A549 (cell line): ENCODE data around the gene PHF21B. TPM values are rescaled to one million over a fixed set of nuclear protein-coding genes. Genes with fewer than 3 reads are reported as not detected.

Source experiments
- ATAC-seq, 2 experiments: fragments of 200-7000 bp in 1 of 2; fragments of >200 bp in 1 of 2; cut with Nextera tagmentation in 1 of 2; cut with Tn5 transposase in 1 of 2; 3 replicates each; pipeline versions ENCODE4 v1.8.0 to v1.9.1; 2018 to 2020; ENCODE audit warnings: mild to moderate bottlenecking in 1 of 2, moderate library complexity in 1 of 2
- CTCF ChIA-PET: fragments of 300-600 bp; sonication (Branson Sonifier 250); formaldehyde crosslinking; extraction: SDS; loops from one replicate; lab custom pipeline; 2021; ENCODE audit warnings: antibody characterized with exemption, inconsistent platforms; lab: Yijun Ruan, JAX
- POLR2A ChIA-PET: fragments of 350-600 bp; formaldehyde crosslinking; extraction: SDS; loops from one replicate; lab custom pipeline; 2021; ENCODE audit warnings: antibody characterized with exemption, inconsistent platforms; lab: Yijun Ruan, JAX
- DNase-seq, 2 experiments: peaks; one replicate each; pipeline versions ENCODE4 v3.0.0 to v3.0.0-alpha.2; 2011 to 2016; ENCODE audit warnings: low read depth in 1 of 2, low spot score in 1 of 2
- FAIRE-seq: peaks from 2 replicates; lab custom pipeline; 2011; peaks lifted over from hg19 to GRCh38; lab: Jason Lieb, UNC
- H3K27ac ChIP-seq, 2 experiments: fragments of >200 bp; sonication (Bioruptor Twin); formaldehyde crosslinking; 3 replicates each; pipeline ENCODE4 v1.5.1; 2016 to 2017
- H3K4me1 ChIP-seq: fragments of >200 bp; sonication (Bioruptor Twin); formaldehyde crosslinking; 3 replicates; pipeline ENCODE4 v1.6.1; 2016
- H3K4me2 ChIP-seq: fragments of >200 bp; sonication (Bioruptor Twin); formaldehyde crosslinking; 3 replicates; pipeline ENCODE4 v1.6.1; 2016
- H3K4me3 ChIP-seq: fragments of >200 bp; sonication (Bioruptor Twin); formaldehyde crosslinking; 3 replicates; pipeline ENCODE4 v1.5.1; 2016
- H3K9me3 ChIP-seq: fragments of >200 bp; sonication (Bioruptor Twin); formaldehyde crosslinking; 3 replicates; pipeline ENCODE4 v1.6.1; 2016
- BHLHE40 ChIP-seq: IDR thresholded peaks from 2 replicates; pipeline ENCODE4 v1.6.1; 2012; ENCODE audit warnings: low read depth, low read length, inconsistent platforms
- HES2 ChIP-seq: fragments of >200 bp; sonication (Bioruptor Twin); formaldehyde crosslinking; IDR thresholded peaks from 2 replicates; pipeline ENCODE4 v1.6.1; 2016
- HMGXB4 ChIP-seq: fragments of 250-450 bp; sonication (Bioruptor Pico); IDR thresholded peaks from 2 replicates; pipeline ENCODE4 v1.5.0; 2021; ENCODE audit warnings: mild to moderate bottlenecking, moderate library complexity, borderline replicate concordance
- HOXA7 ChIP-seq: fragments of 250-450 bp; sonication (Bioruptor Pico); IDR thresholded peaks from 2 replicates; pipeline ENCODE4 v1.5.0; 2020; ENCODE audit warnings: mild to moderate bottlenecking, moderate library complexity
- HOXB13 ChIP-seq: fragments of 250-450 bp; sonication (Bioruptor Pico); IDR thresholded peaks from 2 replicates; pipeline ENCODE4 v1.5.0; 2020; ENCODE audit warnings: low read depth, mild to moderate bottlenecking, moderate library complexity
- MAX ChIP-seq: IDR thresholded peaks from 2 replicates; pipeline ENCODE4 v1.6.1; 2012
- NR3C1 ChIP-seq: fragments of >200 bp; sonication (Bioruptor Twin); formaldehyde crosslinking; IDR thresholded peaks from 3 replicates; pipeline ENCODE4 v1.6.1; 2017
- PHF8 ChIP-seq: fragments of 200-600 bp; sonication (generic); IDR thresholded peaks from 2 replicates; pipeline ENCODE4 v1.6.1; 2016; ENCODE audit warnings: low read depth, mild to moderate bottlenecking, antibody characterized with exemption, moderate library complexity, borderline replicate concordance
- RARB ChIP-seq: fragments of 250-450 bp; sonication (Bioruptor Pico); IDR thresholded peaks from 2 replicates; pipeline ENCODE4 v1.8.0; 2021; ENCODE audit warnings: mild to moderate bottlenecking, moderate library complexity
- RCOR1 ChIP-seq: fragments of 150-350 bp; IDR thresholded peaks from 2 replicates; pipeline ENCODE4 v1.6.1; 2014; ENCODE audit warnings: antibody characterized with exemption, low read length, low read depth
- REST ChIP-seq: fragments of 200-600 bp; sonication (generic); IDR thresholded peaks from 2 replicates; pipeline ENCODE4 v1.6.1; 2016; ENCODE audit warnings: antibody characterized with exemption, mild to moderate bottlenecking, moderate library complexity
- SMC3 ChIP-seq: fragments of >200 bp; sonication (Bioruptor Twin); formaldehyde crosslinking; IDR thresholded peaks from 3 replicates; pipeline ENCODE4 v1.6.1; 2018; ENCODE audit warnings: inconsistent platforms
- SREBF2 ChIP-seq: fragments of 450-650 bp; IDR thresholded peaks from 2 replicates; pipeline ENCODE4 v1.6.1; 2014; ENCODE audit warnings: mild to moderate bottlenecking, moderate library complexity
- TP53 ChIP-seq: fragments of 250-450 bp; sonication (Bioruptor Pico); IDR thresholded peaks from 2 replicates; pipeline ENCODE4 v1.5.0; 2021; ENCODE audit warnings: mild to moderate bottlenecking, moderate library complexity
- ZC3H11A ChIP-seq: fragments of 450-650 bp; IDR thresholded peaks from 2 replicates; pipeline ENCODE4 v1.6.1; 2014; ENCODE audit warnings: antibody characterized with exemption, mild to moderate bottlenecking
- WGBS: methylation state at CpG from one replicate; pipeline ENCODE4 v1.1.6; 2017; ENCODE audit errors: missing lambda C conversion rate; 5-methylcytosine and 5-hydroxymethylcytosine counted together
- polyA plus RNA-seq, 4 experiments: library from polyadenylated mRNA; depleted of rRNA in 3 of 4; stranded (reverse); fragments of >200 nt; fragmentation: RNase III in 1 of 4; extraction: RNeasy Plus Mini Kit Qiagen cat#74134 plus additional on column Dnase treatment in 1 of 4; gene quantifications; 2 replicates in 3 of 4; 3 replicates in 1 of 4; pipeline ENCODE4 v1.2.3, GENCODE V29; 2011 to 2017

The PHF21B gene
- polyA plus RNA-seq, 2 of the 4 experiments (the other 2 are of a cell fraction), result 0.50 to 0.70 TPM

- POLR2A ChIA-PET, result no interaction called here
- no peak overlapping the region for H3K4me2 ChIP-seq
- no peak for FAIRE-seq
- no peak for TF ChIP-seq NR3C1
- no peak for TF ChIP-seq SREBF2
- TF ChIP-seq, all 56 proteins: peak for 0
- Histone ChIP-seq H3K4me1 (no peaks in the 10 kb centered on the region), H3K27ac (no peak overlapping the region), H3K9me3 (no peaks in the 10 kb centered on the region; the same call in 2 of the 3 replicates), H3K4me3 (no peak overlapping the region)
- CTCF ChIA-PET, result interaction anchor here (2.2 kb wide), 1 partner anchor 62 kb away, joined by 4 read pairs; no protein-coding TSS in a partner anchor
- no peak for ATAC-seq
- no peak for DNase-seq
- WGBS, result 74% methylated on average over 10 of the region's 10 CpGs
Measured at GRCh38 chr22:45034156-45034555, 24.4 kb upstream of the PHF21B start.

GRCh38 chr22:45033136-45033535 is 23.3 kb upstream of the PHF21B start:
- no peak overlapping the region for H3K4me3 ChIP-seq
- no peaks in the 10 kb centered on the region for H3K4me1 ChIP-seq
- CTCF ChIA-PET, result interaction anchor here (2.2 kb wide), 1 partner anchor 63 kb away, joined by 4 read pairs; no protein-coding TSS in a partner anchor
- no peak overlapping the region for H3K27ac ChIP-seq
- FAIRE-seq (no peak), DNase-seq (no peak), ATAC-seq (no peak)
- H3K9me3 ChIP-seq, result no peaks in the 10 kb centered on the region; the same call in 2 of the 3 replicates
- H3K4me2 ChIP-seq, result no peak overlapping the region
- TF ChIP-seq ZC3H11A, result no peak
- no peak for TF ChIP-seq HOXB13
- TF ChIP-seq RCOR1, result no peak
- TF ChIP-seq HES2, result no peak
- TF ChIP-seq BHLHE40, result no peak
- TF ChIP-seq TP53 (CRISPR knock-in tag), result no peak
- no peak for TF ChIP-seq SMC3
- POLR2A ChIA-PET, result no interaction called here
- WGBS, result 0% methylated on average over 2 of the region's 2 CpGs

- Histone ChIP-seq H3K9me3 (no peaks in the 10 kb centered on the region), H3K27ac (no peak overlapping the region), H3K4me2 (no peak overlapping the region), H3K4me1 (no peaks in the 10 kb centered on the region), H3K4me3 (no peak overlapping the region)
- FAIRE-seq (no peak), DNase-seq (no peak), ATAC-seq (no peak)
- ChIA-PET CTCF (no interaction called here), POLR2A (no interaction called here)
- TF ChIP-seq RARB (no peak), HOXA7 (CRISPR knock-in tag) (no peak), HMGXB4 (CRISPR knock-in tag) (no peak), HES2 (no peak), PHF8 (no peak), MAX (no peak), REST (no peak)
- 0% methylated on average over 1 of the region's 1 CpG for WGBS
Measured at GRCh38 chr22:45031629-45032403, 22.0 kb upstream of the PHF21B start.
